GM12878 (cell line): Measurements from ENCODE around the gene PDCD11. TPM values are rescaled to one million over a fixed set of nuclear protein-coding genes. Genes with fewer than 3 reads are reported as not detected.

ENCODE experiments used
- ATAC-seq: fragments of 200-7000 bp; cut with Tn5 transposase; 3 replicates; pipeline ENCODE4 v1.9.1; 2020; ENCODE audit warnings: mild to moderate bottlenecking, moderate library complexity
- BruUV-seq: library from RNA; stranded (reverse); fragments of 400-500 nt; replicated peaks from 2 replicates; lab custom pipeline; 2021; lab: Mats Ljungman, UMichigan
- CTCF ChIA-PET: fragments of 300-600 bp; sonication (Branson Sonifier 250); formaldehyde crosslinking; extraction: SDS; loops from one replicate; lab custom pipeline; 2021; ENCODE audit warnings: inconsistent platforms; lab: Yijun Ruan, JAX
- POLR2A ChIA-PET: fragments of 350-600 bp; formaldehyde crosslinking; extraction: SDS; loops from one replicate; lab custom pipeline; 2021; ENCODE audit warnings: inconsistent platforms; lab: Charles Lee
- RAD21 ChIA-PET: fragments of 300-600 bp; sonication (Branson Sonifier 250); formaldehyde crosslinking; loops from one replicate; lab custom pipeline; 2023; ENCODE audit warnings: antibody characterized with exemption; ENCODE audit not compliant: unreplicated experiment; lab: Charles Lee
- SMC1A ChIA-PET: fragments of 300-600 bp; sonication (Branson Sonifier 250); formaldehyde crosslinking; loops from one replicate; lab custom pipeline; 2023; ENCODE audit not compliant: unreplicated experiment, uncharacterized antibody; lab: Charles Lee
- DNase-seq: peaks from one replicate; pipeline ENCODE4 v3.0.0-alpha.2; 2011; ENCODE audit warnings: low read depth, low spot score
- FAIRE-seq: peaks from 3 replicates; lab custom pipeline; 2011; peaks lifted over from hg19 to GRCh38; lab: Jason Lieb, UNC
- H2AFZ ChIP-seq: 2 replicates; pipeline ENCODE4 v1.6.0; 2011; ENCODE audit warnings: low read depth, low read length, control low read depth; ENCODE audit not compliant: control insufficient read depth
- H3K27ac ChIP-seq: 2 replicates; pipeline ENCODE4 v1.5.1; 2011; ENCODE audit warnings: control low read depth; ENCODE audit not compliant: control insufficient read depth, insufficient read depth
- H3K27me3 ChIP-seq, 2 experiments: replicated peaks in 1 of 2; 2 replicates each; pipeline versions ENCODE4 v1.6.0 to v1.6.1; 2011; ENCODE audit warnings: low read length in 1 of 2; ENCODE audit not compliant: control insufficient read depth in 2 of 2, insufficient read depth in 2 of 2
- H3K36me3 ChIP-seq, 2 experiments: 2 replicates each; pipeline ENCODE4 v1.5.1; 2011; ENCODE audit warnings: low read length in 1 of 2; ENCODE audit not compliant: control insufficient read depth in 2 of 2, insufficient read depth in 2 of 2
- H3K4me1 ChIP-seq: 2 replicates; pipeline ENCODE4 v1.6.1; 2011; ENCODE audit warnings: mild to moderate bottlenecking, low read length, moderate library complexity, mixed read lengths; ENCODE audit not compliant: control insufficient read depth, insufficient read depth
- H3K4me2 ChIP-seq: 2 replicates; pipeline ENCODE4 v1.6.0; 2011; ENCODE audit warnings: control low read depth; ENCODE audit not compliant: control insufficient read depth, insufficient read depth
- H3K4me3 ChIP-seq: fragments of 200-600 bp; sonication (generic); 2 replicates; pipeline ENCODE4 v1.5.1; 2016
- H3K79me2 ChIP-seq: 2 replicates; pipeline ENCODE4 v1.6.0; 2011; ENCODE audit warnings: low read length; ENCODE audit not compliant: control insufficient read depth, insufficient read depth
- H3K9ac ChIP-seq: 2 replicates; pipeline ENCODE4 v1.8.0; 2011; ENCODE audit warnings: low read length, control low read depth, mixed read lengths; ENCODE audit not compliant: control insufficient read depth, insufficient read depth
- H3K9me3 ChIP-seq: replicated peaks from 3 replicates; pipeline ENCODE4 v1.5.1; 2011; ENCODE audit warnings: mild to moderate bottlenecking, low read length; ENCODE audit not compliant: control insufficient read depth, insufficient read depth
- H4K20me1 ChIP-seq: 2 replicates; pipeline ENCODE4 v1.6.0; 2011; ENCODE audit not compliant: control insufficient read depth, insufficient read depth
- BHLHE40 ChIP-seq, 2 experiments: fragments of 450-650 bp in 1 of 2; IDR thresholded peaks; 2 replicates each; pipeline ENCODE4 v1.6.1; 2011 to 2017; ENCODE audit warnings: low read depth in 2 of 2, borderline replicate concordance in 1 of 2, improper control_type of control experiment in 1 of 2, low read length in 1 of 2, mild to moderate bottlenecking in 1 of 2
- DPF2 ChIP-seq: fragments of 450-650 bp; IDR thresholded peaks from 2 replicates; pipeline ENCODE4 v1.6.1; 2017; ENCODE audit warnings: mild to moderate bottlenecking
- EGR1 ChIP-seq, 2 experiments: IDR thresholded peaks; 1 replicate in 1 of 2; 2 replicates in 1 of 2; pipeline ENCODE4 v1.6.1; 2011 to 2012; ENCODE audit warnings: low read depth in 2 of 2, low read length in 2 of 2, borderline replicate concordance in 1 of 2, mild to moderate bottlenecking in 1 of 2, moderate library complexity in 1 of 2
- ESRRA ChIP-seq: IDR thresholded peaks from 2 replicates; pipeline ENCODE4 v1.6.1; 2012; ENCODE audit warnings: mild to moderate bottlenecking, low read length, improper control_type of control experiment
- HSF1 ChIP-seq: fragments of 150-350 bp; IDR thresholded peaks from 2 replicates; pipeline ENCODE4 v1.6.1; 2014; ENCODE audit warnings: mild to moderate bottlenecking, low read depth, low read length
- IRF3 ChIP-seq: fragments of 450-650 bp; IDR thresholded peaks from 2 replicates; pipeline ENCODE4 v1.6.1; 2014; ENCODE audit warnings: mild to moderate bottlenecking
- JUNB ChIP-seq: IDR thresholded peaks from 2 replicates; pipeline ENCODE4 v1.6.1; 2016; ENCODE audit warnings: antibody characterized with exemption, mild to moderate bottlenecking
- MEF2A ChIP-seq: IDR thresholded peaks from 2 replicates; pipeline ENCODE4 v1.6.1; 2011; ENCODE audit warnings: low read depth, mild to moderate bottlenecking, low read length, moderate library complexity; ENCODE audit not compliant: insufficient read depth
- MTA3 ChIP-seq: IDR thresholded peaks from 2 replicates; pipeline ENCODE4 v1.6.1; 2012; ENCODE audit warnings: low read length, inconsistent platforms, borderline replicate concordance
- NR2F1 ChIP-seq: fragments of 450-650 bp; conservative IDR thresholded peaks from 2 replicates; pipeline ENCODE4 v1.6.1; 2017; ENCODE audit warnings: mild to moderate bottlenecking
- POLR2AphosphoS2 ChIP-seq: IDR thresholded peaks from 2 replicates; pipeline ENCODE4 v1.6.1; 2011; ENCODE audit warnings: low read depth, mild to moderate bottlenecking, low read length, improper control_type of control experiment, moderate library complexity
- RFX5 ChIP-seq: IDR thresholded peaks from 2 replicates; pipeline ENCODE4 v1.6.1; 2011; ENCODE audit warnings: low read depth, low read length, improper control_type of control experiment
- SMARCA5 ChIP-seq: fragments of 450-650 bp; IDR thresholded peaks from 2 replicates; pipeline ENCODE4 v1.6.1; 2017; ENCODE audit warnings: mild to moderate bottlenecking
- SPI1 ChIP-seq: IDR thresholded peaks from 2 replicates; pipeline ENCODE4 v1.6.1; 2011; ENCODE audit warnings: low read depth, mild to moderate bottlenecking, low read length, moderate library complexity, borderline replicate concordance; ENCODE audit not compliant: insufficient read depth
- ZBTB40 ChIP-seq: fragments of 450-650 bp; IDR thresholded peaks from 2 replicates; pipeline ENCODE4 v1.6.1; 2016; ENCODE audit warnings: mild to moderate bottlenecking, moderate library complexity, borderline replicate concordance
- ZNF274 ChIP-seq: IDR thresholded peaks from one replicate; pipeline ENCODE4 v1.8.0; 2011; ENCODE audit not compliant: insufficient read length, insufficient read depth
- WGBS: methylation state at CpG from one replicate; pipeline ENCODE4 v1.1.6; 2016; ENCODE audit warnings: low lambda C conversion rate; ENCODE audit not compliant: insufficient replicate concordance, insufficient coverage; ENCODE audit errors: missing lambda C conversion rate; 5-methylcytosine and 5-hydroxymethylcytosine counted together
- in situ Hi-C: fragments of 300-500 bp; cut with MboI; formaldehyde crosslinking; loops from 9 replicates; pipeline ENCODE4 v1.14.3; 2018; ENCODE audit warnings: mixed read lengths
- intact Hi-C: fragments of 100-400 bp; cut with micrococcal nuclease; formaldehyde crosslinking; loops from one replicate; pipeline ENCODE4 v1.14.2; 2022; ENCODE audit not compliant: unreplicated experiment
- polyA plus RNA-seq, 11 experiments: library from polyadenylated mRNA; depleted of rRNA in 4 of 11; unstranded in 6 of 11; stranded (reverse) in 5 of 11; fragments of >200 nt; fragmentation: Nextera tagmentation in 4 of 11; fragmentation: Illumina TruSeq in 1 of 11; extraction: Ambion mirVana in 4 of 11; extraction: Trizol in 1 of 11; gene quantifications; 1 replicate in 1 of 11; 2 replicates in 10 of 11; pipeline versions ENCODE4 v1.2.1 to v1.2.3, GENCODE V29; 2011 to 2016; ENCODE audit warnings: inconsistent platforms in 2 of 11, missing spikeins in 2 of 11, low read depth in 1 of 11
- total RNA-seq, 4 experiments: library from RNA; depleted of rRNA in 3 of 4; stranded (reverse); fragments of >200 nt in 3 of 4; fragmentation: Illumina TruSeq in 1 of 4; extraction: Trizol in 1 of 4; gene quantifications; 2 replicates each; pipeline versions ENCODE4 v1.2.1 to v1.2.3, GENCODE V29; 2013 to 2021

The PDCD11 gene
- total and polyA plus RNA-seq, 10 of the 15 experiments (the other 5 are each of a cell fraction or from before 2014, with no cell fraction given) = 13.9 to 69.7 (median 44.8) TPM

GRCh38 chr10:103493916-103494877, 97.8 kb downstream of the PDCD11 start:
- H3K9ac ChIP-seq = no peak overlapping the region
- in situ Hi-C loops (no loop called here), intact Hi-C loops (loop anchor here (2.0 kb wide), 1 partner anchor 49 kb away; no protein-coding TSS in a partner anchor)
- H3K9me3 ChIP-seq = no peaks in the 10 kb centered on the region
- under 1% methylated on average over 63 of the region's 92 CpGs for WGBS
- peaks cover 15% of the 10 kb centered on the region in 2 experiments for H3K27me3 ChIP-seq
- peak overlapping the region; percentile 21; the same call in 1 of the 2 replicates for H2AFZ ChIP-seq
- ChIA-PET RAD21 (interaction anchor here (0.9 to 1.4 kb wide), 3 partner anchors 11 to 303 kb away, joined by 3 read pairs; partner anchors contain the start of gene CALHM1), CTCF (interaction anchor here (1.8 to 3.5 kb wide), 4 partner anchors 48 to 99 kb away, joined by 6 to 11 read pairs (median 9); no protein-coding TSS in a partner anchor), POLR2A (no interaction called here), SMC1A (no interaction called here)
- H3K4me2 ChIP-seq = peak overlapping the region; percentile 79
- H3K36me3 ChIP-seq = no peaks in the 10 kb centered on the region
- H3K4me1 ChIP-seq = peaks cover 10% of the 10 kb centered on the region
- ATAC-seq = peak; percentile 44
- H3K4me3 ChIP-seq = peak overlapping the region; percentile 57; the same call in 1 of the 2 replicates
- BruUV-seq = no TSS peak
- peaks cover 3% of the 10 kb centered on the region; the same call in 1 of the 2 replicates for H4K20me1 ChIP-seq
- H3K27ac ChIP-seq = no peak overlapping the region
- FAIRE-seq = no peak
- no peaks in the 10 kb centered on the region for H3K79me2 ChIP-seq
- DNase-seq = no peak
- TF ChIP-seq IRF3 (no peak), MTA3 (no peak), POLR2AphosphoS2 (no peak), BHLHE40 (IDR thresholded peaks at IDR 0.05; ENCODE audit: borderline replicate concordance in 1 of 2, low read depth in 2 of 2, low read length in 1 of 2) (no peak), JUNB (no peak), DPF2 (peak; percentile 63), HSF1 (no peak), RFX5 (no peak), EGR1 (IDR thresholded peaks at IDR 0.05; ENCODE audit: borderline replicate concordance in 1 of 2, low read depth in 2 of 2, low read length in 2 of 2) (peak in 1 of 2 experiments; percentile 37; a peak in 1 of 3 replicates), MEF2A (no peak), NR2F1 (no peak), SMARCA5 (no peak), ZBTB40 (no peak), ZNF274 (no peak), SPI1 (no peak), ESRRA (no peak)
